NK-92 treated with Interleukin-12 subunit alpha and Interleukin-12 subunit beta, amount 100 ng/mL, for 24 hours (cell line): ENCODE results near the gene PTPRCAP.
"Not testable (repeated sequence)": the region's sequence is repeated elsewhere in the genome, so short reads cannot be mapped to it uniquely, and the experiment has no call there.

ENCODE experiments used
- DNase-seq: peaks from one replicate; lab custom pipeline; 2025; lab: John Stamatoyannopoulos, UW

PTPRCAP gene

DNA sequence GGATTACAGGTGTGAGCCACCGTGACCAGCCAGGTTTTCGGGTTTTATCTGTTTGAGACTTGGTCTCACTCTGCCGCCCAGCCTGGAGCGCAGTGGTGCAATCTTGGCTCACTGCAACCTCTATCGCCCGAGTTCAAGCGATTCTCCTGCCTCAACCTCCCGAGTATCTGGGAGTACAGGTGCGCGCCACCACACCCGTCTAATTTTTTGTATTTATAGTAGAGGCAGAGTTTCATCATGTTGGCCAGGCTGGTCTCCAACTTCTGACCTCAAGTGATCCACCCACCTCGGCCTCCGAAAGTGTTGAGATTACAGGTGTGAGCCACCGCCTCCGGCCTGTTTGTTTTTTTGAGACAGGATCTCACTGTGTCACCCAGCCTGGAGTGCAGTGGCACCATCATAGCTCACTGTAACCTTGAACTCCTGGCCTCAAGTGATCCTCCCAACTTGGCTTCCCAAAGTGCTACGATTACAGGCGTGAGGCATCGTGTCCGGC lies 10.1 kb downstream of the PTPRCAP start:
- DNase-seq = not testable (repeated sequence)

DNA sequence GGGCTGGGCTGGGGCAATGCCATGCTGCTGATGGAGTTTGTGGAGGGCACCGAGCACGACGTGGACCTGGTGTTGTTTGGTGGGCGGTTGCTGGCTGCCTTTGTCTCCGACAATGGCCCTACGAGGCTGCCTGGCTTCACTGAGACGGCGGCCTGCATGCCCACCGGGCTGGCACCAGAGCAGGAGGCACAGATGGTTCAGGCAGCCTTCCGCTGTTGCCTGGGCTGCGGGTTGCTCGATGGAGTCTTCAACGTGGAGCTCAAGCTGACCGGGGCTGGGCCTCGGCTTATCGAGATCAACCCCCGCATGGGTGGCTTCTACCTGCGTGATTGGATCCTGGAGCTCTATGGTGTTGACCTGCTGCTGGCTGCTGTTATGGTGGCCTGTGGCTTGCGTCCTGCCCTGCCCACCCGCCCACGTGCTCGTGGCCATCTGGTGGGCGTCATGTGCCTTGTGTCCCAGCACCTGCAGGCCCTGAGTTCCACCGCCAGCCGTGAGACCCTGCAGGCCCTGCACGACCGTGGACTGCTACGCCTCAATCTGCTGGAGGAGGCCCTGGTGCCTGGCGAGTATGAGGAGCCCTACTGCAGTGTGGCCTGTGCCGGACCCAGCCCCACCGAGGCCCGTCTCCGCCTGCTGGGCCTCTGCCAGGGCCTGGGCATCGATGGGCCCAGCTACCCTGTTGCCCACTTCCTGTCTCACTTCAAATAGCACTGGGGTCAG lies 13.4 kb downstream of the PTPRCAP start:
- no peak for DNase-seq

DNA sequence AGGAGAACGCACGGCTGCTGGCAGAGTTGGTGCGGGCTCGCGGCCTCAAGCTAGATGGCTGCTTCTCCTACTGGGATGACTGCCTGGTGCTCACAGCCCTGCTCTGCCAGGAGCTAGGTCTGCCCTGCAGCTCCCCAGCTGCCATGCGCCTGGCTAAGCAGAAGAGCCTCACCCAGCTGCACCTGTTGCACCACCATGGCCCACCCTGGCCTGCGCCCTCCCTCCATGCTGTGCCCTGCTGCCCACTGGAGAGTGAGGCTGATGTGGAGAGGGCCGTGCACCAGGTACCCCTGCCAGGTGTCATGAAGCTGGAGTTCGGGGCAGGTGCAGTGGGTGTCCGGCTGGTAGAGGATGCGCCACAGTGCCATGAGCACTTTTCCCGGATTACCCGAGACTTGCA lies 14.0 kb downstream of the PTPRCAP start:
- DNase-seq = no peak

DNA sequence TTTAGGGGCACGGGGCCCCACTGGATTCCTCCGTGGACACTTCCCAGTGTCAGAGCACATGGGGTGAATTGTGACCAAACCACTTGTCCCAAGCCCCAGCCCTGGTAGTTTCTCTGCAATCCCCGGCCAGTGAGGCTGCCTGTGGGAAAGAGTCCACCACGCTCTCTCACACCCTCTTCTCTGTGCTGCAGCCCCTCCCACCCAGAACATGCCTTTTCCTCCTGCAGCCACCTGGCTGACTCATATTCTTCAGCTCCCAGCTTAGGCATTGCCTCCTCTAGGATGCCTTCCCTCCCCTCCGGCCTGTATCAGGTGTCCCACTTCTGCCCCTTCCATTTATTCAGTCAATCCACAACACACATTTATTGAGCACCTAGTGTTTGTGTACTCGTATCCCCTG lies 14.6 kb downstream of the PTPRCAP start:
- no peak for DNase-seq

DNA sequence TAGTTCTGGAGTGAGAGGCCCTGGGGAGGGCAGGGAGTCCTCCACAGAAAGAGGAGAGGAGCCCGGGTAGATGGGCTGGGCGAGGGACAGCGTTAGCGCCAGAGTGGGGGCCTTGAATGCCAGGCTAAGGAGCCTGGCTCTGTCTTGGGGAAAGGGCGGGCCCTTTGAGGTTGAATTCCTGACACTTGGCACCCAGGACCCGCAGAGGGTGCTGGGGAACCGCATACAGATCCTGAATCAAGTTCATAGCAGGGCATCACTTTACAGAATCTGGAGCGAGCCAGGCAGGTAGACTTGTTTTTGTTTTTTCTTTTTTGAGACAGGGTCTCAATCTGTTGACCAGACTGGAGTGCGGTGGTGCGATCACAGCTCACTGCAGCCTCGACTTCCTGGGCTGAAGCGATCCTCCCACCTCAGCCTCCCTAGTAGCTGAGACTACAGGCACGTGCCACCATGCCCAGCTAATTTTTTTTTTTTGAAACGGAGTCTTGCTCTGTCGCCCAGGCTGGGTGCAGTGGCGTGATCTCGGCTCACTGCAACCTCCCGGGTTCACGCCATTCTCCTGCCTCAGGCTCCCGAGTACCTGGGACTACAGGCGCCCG lies 16.0 kb downstream of the PTPRCAP start:
- DNase-seq = no peak

DNA sequence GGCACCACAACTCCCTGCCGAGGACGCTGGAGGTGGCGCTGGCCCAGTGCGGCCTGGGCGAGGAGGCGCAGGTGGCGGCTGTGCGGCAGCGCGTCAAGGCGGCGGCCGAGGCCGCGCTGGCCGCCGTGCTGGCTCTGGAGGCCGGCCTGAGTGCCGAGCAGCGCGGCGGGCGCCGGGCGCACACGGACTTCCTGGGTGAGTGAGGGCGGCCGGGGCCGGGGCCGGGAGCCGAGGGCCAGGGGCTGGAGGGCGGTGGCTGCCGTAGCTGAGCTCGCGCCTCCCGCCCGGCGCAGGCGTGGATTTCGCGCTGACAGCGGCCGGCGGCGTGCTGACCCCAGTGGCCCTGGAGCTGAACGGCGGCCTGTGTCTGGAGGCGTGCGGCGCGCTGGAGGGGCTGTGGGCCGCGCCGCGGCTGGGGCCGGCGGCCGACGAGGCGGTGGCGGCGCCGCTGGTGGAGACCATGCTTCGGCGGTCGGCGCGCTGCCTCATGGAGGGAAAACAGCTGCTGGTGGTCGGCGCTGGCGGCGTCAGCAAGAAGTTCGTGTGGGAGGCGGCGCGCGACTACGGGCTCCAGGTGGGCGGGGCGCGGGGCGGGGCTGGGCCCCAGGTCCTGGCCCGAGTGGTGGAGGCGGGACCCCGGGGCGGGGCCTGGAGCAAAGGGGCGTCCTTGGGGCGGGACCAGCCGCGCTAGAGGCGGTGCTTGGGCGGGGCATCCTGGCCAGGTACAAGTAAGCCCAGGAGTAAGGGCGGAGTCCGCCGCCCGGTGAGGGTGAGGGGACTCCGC lies 16.6 kb downstream of the PTPRCAP start:
- DNase-seq = peak; percentile 97

DNA sequence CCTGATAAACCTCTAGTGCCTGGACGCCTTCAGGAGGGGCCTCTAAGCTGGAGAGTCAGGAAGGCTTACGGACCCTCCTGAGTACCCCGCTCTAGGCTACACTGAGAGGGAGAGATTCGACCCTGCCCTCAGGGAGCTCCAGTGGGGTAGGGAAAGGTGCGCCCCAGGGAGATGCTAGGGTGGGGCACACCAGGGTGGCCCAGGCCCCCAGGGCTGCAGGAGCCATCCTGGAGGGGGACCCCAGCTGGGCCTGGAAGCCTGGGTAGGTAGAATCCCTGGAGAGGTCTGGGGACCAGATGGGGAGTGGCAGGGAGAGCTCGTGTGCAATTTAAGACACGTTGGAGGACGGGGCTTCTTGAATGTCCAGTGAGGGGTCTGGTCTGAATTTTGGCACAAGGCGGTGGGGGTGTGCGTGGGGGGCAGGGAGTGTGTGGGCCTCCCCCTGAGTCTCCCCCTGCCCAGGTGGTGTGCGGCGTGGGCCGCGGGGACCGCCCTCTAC lies 17.3 kb downstream of the PTPRCAP start:
- no peak for DNase-seq

DNA sequence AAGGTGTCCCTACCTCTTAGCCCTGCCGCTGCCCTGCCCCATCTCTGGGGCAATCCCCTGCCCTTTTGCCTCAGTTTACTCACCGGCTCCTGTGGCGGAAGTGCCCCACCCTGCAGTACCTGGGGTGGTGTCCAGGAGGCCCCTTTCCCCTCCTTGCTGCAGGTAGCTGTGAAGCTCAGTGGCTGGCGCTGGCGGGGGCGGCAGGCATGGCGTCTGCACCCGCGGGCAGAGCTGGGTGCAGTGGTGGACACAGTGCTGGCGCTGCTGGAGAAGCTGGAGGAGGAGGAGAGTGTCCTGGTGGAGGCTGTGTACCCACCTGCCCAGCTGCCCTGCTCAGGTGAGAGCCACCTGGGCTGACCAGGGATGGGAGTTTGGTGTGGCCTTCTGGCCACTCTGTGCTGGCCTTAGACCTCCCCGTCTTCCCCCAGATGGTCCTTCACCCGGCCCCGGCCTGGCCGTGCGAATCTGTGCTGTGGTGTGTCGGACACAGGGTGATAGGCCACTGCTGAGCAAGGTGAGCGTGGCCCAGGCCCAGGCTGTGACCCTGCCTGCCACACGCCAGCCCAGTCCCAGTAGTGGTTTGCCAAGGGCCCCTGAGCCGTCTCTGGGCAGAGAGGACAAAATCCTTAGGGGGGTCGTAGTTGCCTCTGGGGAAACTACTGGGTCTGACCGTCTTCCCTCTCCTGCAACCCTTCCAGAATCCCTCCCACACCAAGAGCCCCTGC lies 18.0 kb downstream of the PTPRCAP start:
- no peak for DNase-seq

DNA sequence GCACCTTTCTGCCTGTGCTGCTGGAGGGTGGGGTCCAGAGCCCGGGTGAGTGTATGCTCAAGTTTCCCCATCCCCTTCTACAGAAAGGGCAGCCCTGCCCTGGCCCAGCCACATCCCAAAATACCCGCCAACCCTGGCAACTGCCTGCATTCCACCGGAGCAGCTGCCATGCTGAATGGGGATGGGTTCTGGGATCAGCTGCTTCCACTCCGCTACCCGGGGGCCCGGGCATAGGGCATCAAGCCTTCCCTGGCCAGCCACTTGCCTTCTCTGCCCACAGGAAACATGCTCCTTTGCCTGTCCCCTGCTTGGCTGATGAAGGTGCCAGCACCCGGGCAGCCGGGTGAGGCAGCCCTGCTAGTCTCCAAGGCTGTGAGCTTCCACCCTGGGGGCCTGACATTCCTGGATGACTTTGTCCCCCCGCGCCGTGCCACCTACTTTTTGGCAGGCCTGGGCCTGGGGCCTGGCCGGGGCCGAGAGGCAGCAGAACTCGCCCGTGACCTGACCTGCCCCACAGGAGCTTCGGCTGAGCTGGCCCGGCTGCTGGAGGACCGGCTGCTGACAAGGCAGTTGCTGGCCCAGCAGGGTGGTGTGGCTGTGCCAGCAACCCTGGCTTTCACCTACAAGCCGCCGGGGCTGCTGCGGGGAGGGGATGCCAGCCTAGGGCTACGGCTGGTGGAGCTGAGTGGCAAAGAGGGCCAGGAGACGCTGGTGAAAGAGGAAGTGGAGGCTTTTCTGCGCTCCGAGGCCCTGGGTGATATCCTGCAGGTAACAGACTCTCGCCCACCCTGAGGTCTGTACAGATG lies 18.8 kb downstream of the PTPRCAP start:
- no peak for DNase-seq

DNA sequence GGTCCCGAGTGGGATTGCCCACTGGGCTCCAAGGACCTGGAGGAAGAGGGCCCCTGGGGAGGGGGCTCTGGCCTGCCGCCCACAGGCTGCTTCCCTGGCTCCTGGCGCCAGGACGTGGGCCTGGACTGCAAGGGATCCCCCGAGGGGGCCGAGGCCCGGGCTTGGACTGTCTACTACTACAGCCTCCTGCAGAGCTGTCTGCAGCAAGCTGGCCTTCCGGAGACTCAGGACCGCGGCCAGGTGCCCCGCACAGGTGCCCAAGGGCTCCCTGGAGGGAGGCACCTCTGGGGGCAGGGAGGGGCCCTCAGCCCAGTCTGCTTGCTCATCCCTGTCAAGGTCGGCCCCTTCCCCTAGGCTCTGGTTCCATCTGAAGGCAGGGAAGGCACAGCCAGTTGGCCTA lies 20.1 kb downstream of the PTPRCAP start:
- no peak for DNase-seq

DNA sequence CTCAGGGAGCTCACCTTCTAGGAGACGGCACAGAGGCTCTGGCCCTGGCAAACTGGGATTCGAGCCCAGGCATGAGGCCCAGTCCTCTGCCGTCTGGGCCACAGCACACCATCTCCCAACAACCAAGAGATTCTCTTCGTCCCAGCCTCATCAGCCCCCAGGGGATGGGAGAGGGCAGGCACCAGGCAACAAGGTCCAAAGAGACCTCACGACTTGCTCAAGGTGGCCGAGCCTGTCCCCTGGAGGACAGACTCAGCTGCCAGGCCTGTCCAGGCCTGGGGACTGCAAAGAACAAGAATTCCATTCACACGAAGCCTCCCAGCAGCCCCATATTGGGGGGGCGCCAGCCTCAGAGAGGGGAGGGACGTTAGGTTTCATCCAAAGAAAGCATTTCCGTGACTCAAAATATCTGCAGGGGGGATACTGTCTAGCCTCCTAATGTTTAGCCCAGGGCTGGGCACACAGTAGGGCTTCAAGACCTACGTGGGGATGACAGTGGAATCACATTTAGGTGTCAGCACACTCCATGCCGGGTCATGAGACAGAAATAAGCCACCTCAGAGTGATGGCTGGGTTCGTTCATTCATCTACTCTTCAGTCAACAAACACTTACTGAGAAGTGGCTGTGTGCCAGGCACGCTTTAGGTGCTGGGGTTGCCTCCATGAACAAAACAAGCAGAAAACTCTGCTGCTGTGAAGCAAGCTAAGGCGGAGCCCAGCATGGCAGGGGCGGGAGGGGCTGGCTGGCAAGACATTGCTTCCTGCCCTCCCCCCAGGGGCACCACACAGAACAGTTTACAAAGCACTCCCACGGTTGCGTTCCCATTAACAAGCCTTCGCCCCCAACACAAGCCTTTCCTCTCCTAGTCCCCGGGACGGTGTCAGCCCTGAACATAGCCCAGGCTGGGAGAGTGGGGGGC lies 20.8 kb downstream of the PTPRCAP start:
- no peak for DNase-seq

DNA sequence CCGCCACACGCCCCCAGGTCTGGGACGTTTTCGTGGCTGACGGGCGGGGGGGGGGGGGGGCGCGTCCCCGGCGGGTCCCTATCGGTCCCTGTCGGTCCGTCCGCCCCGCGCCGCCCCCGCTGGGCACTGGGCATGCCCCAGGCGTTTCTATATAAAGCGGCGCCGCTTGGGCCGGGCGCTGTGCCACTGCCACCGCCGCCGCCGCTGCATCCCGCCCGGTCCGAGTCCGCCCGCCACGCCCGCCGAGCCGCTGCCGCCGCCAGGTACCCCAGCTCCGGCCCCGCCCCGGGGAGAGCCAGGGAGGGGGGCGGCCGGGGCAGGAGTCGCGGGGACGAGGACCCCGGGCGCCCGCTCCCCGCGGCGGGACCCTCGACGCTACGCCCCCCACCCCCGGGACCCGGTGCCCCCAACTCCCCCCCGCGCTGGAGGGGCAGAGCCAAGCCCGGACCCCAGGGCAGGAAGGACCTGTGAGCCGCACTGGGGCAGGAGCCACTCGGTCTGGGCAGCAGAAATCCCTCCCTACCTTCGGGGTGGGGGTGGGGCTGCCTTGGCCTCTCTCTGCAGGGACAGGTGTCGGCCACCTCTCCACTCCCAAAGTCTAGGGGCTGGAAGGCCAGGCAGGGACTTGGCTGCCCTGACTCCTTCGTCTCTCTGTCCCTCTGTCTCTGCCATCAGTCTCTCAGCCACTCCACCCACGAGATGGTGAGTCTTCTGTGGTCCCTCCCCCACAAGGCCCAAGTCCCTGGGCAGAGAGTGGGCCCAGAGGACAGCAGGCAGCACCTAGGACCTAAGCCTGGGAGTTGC lies 21.8 kb downstream of the PTPRCAP start, which contains the start of gene CARNS1:
CARNS1 (plus strand) TSS at position 178 of the 804 bp plus-strand sequence; CDS start at position 700, 522 bp downstream.
- no peak for DNase-seq

DNA sequence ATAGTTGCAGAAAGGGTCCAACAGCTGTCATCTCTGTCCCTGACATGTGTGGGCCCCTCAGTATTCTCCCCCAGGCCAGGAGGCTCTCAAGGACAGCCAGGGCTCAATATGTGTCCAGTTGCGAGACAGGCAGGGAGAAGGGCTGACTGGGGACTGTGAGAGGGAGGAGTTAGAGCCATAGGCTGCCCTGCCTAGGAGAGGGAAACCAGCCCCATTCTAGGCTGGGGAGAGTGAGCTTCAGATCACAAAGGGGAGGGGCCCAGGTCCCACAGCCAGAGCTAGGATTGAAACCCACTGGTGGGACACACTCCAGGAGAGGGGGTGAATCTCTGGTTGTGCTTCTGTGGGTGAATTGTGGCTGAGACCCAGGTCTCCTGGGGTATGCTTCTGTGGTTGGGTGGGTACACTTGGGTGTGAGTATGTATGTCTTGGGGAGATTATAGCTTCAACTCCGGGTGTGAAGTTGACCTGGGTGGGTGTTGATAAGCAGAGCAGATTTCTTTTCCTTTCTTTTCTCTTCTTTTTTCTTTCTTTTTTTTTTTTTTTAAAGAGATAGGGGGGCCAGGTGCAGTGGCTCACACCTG lies 24.1 kb downstream of the PTPRCAP start:
- DNase-seq = no peak

DNA sequence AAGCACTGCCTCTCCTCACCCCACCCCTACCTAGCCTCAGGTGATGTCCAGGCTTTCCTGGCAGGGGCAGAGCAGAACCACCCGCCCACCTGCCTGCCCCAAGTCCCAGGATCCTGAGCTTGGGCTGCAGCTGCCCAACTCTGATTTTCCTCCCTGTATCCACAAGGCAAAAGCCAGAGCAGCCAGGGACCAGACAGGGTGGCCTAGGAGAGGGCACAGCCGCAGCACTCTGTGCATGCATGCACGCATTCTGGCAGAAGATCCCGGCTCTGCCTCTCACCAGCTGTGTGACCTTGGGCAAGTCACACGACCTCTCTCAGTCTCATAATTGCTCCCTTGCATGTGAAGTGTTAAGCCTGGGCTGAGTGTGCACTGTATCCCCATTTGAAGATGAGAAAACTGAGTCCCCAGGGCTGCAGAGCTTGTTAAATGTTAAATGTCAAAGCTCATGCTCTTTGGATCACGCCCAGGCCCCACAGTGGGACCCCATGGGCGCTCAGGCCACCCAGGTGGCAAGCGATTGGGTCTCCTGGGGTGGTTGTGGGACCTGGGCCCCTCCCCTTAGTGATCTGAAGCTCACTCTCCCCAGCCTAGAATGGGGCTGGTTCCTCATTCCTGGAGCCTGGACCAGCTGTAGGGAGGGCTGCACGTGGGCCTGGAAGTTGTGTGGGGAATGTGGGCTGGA lies 24.8 kb downstream of the PTPRCAP start:
- no peak for DNase-seq

DNA sequence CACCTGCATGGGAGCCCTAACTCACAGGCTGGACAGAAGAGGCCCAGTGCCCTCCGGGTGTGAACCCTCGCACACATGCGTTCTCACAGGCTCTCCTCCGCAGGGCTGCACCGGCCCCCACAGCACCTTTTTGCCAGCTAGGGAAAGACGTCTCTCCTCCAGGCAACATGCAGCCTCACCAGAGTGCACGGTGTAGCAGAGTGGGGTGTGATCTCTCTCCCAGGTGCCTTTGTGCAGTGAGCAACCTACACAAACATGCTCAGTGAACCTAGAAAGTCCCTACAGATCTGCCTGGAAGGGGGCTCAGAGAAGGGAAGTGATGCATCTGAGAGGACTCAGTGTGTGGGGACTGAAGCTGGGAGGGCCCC lies 25.7 kb downstream of the PTPRCAP start:
- no peak for DNase-seq

DNA sequence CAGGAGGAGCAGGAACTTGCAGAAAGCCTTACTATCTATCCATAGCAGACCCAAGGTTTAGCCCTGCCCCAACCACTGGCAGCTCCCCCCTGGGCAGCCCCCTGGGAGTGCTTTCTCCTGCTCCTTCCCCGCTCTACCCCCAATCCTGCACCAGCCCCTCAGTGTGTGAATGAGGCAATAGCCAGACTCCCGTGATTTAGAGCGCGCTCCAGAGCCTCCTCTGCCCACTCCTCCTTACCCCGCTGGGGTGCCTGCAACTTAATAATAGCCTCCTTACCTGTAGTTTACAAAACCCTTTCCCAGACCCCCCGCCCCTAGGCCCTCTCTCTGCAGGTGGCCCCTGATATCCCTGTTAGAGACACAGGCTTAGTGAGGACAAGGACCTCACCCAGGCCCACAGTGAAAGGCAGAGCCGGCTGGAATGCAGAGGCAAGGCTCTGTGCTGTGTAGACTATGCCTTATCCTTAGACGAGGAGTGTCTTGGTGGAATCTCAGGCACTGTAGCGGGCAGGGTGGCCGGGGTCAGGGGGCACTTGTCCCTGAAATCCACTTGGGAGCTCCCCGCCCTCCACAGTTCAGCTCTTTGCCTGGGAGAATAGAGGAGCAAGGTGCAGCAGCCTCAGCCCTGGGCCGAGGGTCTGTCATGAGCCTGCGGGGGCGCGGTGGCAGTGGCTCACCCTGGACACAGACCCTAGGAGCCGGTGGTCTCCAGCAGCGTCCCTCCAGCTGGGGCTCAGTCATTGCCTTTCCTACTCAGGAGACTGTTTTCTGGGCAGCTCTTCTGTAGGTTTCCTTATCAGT lies 26.3 kb downstream of the PTPRCAP start:
- DNase-seq = no peak

DNA sequence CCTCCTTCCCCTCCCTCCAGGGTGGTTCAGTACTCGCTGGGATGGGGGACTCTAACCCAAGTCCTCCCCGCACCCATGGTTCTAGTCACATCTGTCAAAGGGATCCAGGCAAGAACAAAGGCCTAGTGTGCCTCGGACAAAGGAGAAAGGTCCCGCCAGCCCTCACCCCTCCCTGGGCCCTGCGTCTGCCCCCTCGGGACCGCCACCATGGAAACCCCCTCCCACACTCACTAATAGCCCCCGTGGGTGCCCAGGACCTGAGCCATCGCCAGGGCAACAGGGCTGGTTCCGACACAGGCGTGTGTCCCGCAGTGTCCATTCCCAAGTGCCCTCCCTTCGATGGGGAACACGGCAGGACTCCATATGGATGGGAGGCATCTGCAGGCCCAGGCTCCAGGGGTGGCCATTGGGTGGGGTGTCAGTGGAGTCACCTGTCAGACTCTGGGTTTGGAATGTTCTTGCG lies 27.1 kb downstream of the PTPRCAP start:
- DNase-seq = no peak
